ENCODE measurements around the gene CADPS.
A peak's percentile ranks its signal among the peaks of the same experiment; 100 is the strongest.

The CADPS gene

GRCh38 chr3:62873761-62874710 is 1.2 kb downstream of the CADPS start:
- H3K4me3 ChIP-seq (ENCODE audit: extremely low read depth, insufficient read depth, low read length, poor library complexity, severe bottlenecking) = peak overlapping the region; percentile 50
- no peaks in the 10 kb centered on the region for H3K9me3 ChIP-seq (ENCODE audit: control insufficient read depth, low read length)
- H3K27ac ChIP-seq (ENCODE audit: low read depth, low read length, severe bottlenecking) = peak overlapping the region; percentile 39
- no peaks in the 10 kb centered on the region for H3K36me3 ChIP-seq (ENCODE audit: control insufficient read depth, insufficient read depth, low read length)
- WGBS, 2 experiments (ENCODE audit: insufficient coverage in 2 of 2) = 0 to 2% methylated on average over 40 to 52 of the region's 77 CpGs
- peaks cover 4% of the 10 kb centered on the region for H3K4me1 ChIP-seq (ENCODE audit: control insufficient read depth, insufficient read depth, low read length, poor library complexity, severe bottlenecking)

GRCh38 chr3:62873451-62873760 is 1.8 kb downstream of the CADPS start:
- Histone ChIP-seq H3K4me1 (ENCODE audit: control insufficient read depth, insufficient read depth, low read length, poor library complexity, severe bottlenecking) (peaks cover 4% of the 10 kb centered on the region), H3K9me3 (ENCODE audit: control insufficient read depth, low read length) (no peaks in the 10 kb centered on the region), H3K27ac (ENCODE audit: low read depth, low read length, severe bottlenecking) (no peak overlapping the region), H3K4me3 (ENCODE audit: extremely low read depth, insufficient read depth, low read length, poor library complexity, severe bottlenecking) (peak overlapping the region; percentile 50), H3K36me3 (ENCODE audit: control insufficient read depth, insufficient read depth, low read length) (no peaks in the 10 kb centered on the region)
- 0 to 12% methylated on average over 2 to 3 of the region's 4 CpGs for WGBS, 2 experiments (ENCODE audit: insufficient coverage in 2 of 2)

GRCh38 chr3:62872318-62872717 is 2.9 kb downstream of the CADPS start:
- Histone ChIP-seq H3K4me1 (ENCODE audit: control insufficient read depth, insufficient read depth, low read length, poor library complexity, severe bottlenecking) (peaks cover 4% of the 10 kb centered on the region), H3K4me3 (ENCODE audit: extremely low read depth, insufficient read depth, low read length, poor library complexity, severe bottlenecking) (no peak overlapping the region), H3K9me3 (ENCODE audit: control insufficient read depth, low read length) (no peaks in the 10 kb centered on the region), H3K36me3 (ENCODE audit: control insufficient read depth, insufficient read depth, low read length) (no peaks in the 10 kb centered on the region), H3K27ac (ENCODE audit: low read depth, low read length, severe bottlenecking) (no peak overlapping the region)
- WGBS, 2 experiments (ENCODE audit: insufficient coverage in 2 of 2) = no CpG with 5 or more reads among the region's 1 CpG

GRCh38 chr3:62870321-62870720 is 4.9 kb downstream of the CADPS start:
- Histone ChIP-seq H3K4me1 (ENCODE audit: control insufficient read depth, insufficient read depth, low read length, poor library complexity, severe bottlenecking) (peaks cover 4% of the 10 kb centered on the region), H3K36me3 (ENCODE audit: control insufficient read depth, insufficient read depth, low read length) (no peaks in the 10 kb centered on the region), H3K9me3 (ENCODE audit: control insufficient read depth, low read length) (no peaks in the 10 kb centered on the region), H3K27ac (ENCODE audit: low read depth, low read length, severe bottlenecking) (no peak overlapping the region), H3K4me3 (ENCODE audit: extremely low read depth, insufficient read depth, low read length, poor library complexity, severe bottlenecking) (no peak overlapping the region)
- WGBS, 2 experiments (ENCODE audit: insufficient coverage in 2 of 2) = no CpG with 5 or more reads among the region's 1 CpG

GRCh38 chr3:62863648-62864047 is 11.6 kb downstream of the CADPS start:
- Histone ChIP-seq H3K9me3 (ENCODE audit: control insufficient read depth, low read length) (no peaks in the 10 kb centered on the region), H3K36me3 (ENCODE audit: control insufficient read depth, insufficient read depth, low read length) (no peaks in the 10 kb centered on the region), H3K4me1 (ENCODE audit: control insufficient read depth, insufficient read depth, low read length, poor library complexity, severe bottlenecking) (no peaks in the 10 kb centered on the region), H3K27ac (ENCODE audit: low read depth, low read length, severe bottlenecking) (no peak overlapping the region), H3K4me3 (ENCODE audit: extremely low read depth, insufficient read depth, low read length, poor library complexity, severe bottlenecking) (no peak overlapping the region)
- 96 to 100% methylated on average over 2 of the region's 3 CpGs for WGBS, 2 experiments (ENCODE audit: insufficient coverage in 2 of 2)

- Histone ChIP-seq H3K4me3 (ENCODE audit: extremely low read depth, insufficient read depth, low read length, poor library complexity, severe bottlenecking) (no peak overlapping the region), H3K27ac (ENCODE audit: low read depth, low read length, severe bottlenecking) (no peak overlapping the region), H3K36me3 (ENCODE audit: control insufficient read depth, insufficient read depth, low read length) (no peaks in the 10 kb centered on the region), H3K4me1 (ENCODE audit: control insufficient read depth, insufficient read depth, low read length, poor library complexity, severe bottlenecking) (no peaks in the 10 kb centered on the region), H3K9me3 (ENCODE audit: control insufficient read depth, low read length) (no peaks in the 10 kb centered on the region)
- 93% methylated on average over 3 to 5 of the region's 5 CpGs for WGBS, 2 experiments (ENCODE audit: insufficient coverage in 2 of 2)
Measured at GRCh38 chr3:62859203-62859791, 15.9 kb downstream of the CADPS start.

GRCh38 chr3:62845996-62846395 is 29.2 kb downstream of the CADPS start:
- H3K36me3 ChIP-seq (ENCODE audit: control insufficient read depth, insufficient read depth, low read length) = no peaks in the 10 kb centered on the region
- H3K4me1 ChIP-seq (ENCODE audit: control insufficient read depth, insufficient read depth, low read length, poor library complexity, severe bottlenecking) = no peaks in the 10 kb centered on the region
- WGBS, 2 experiments (ENCODE audit: insufficient coverage in 2 of 2) = 60 to 84% methylated on average over 1 to 2 of the region's 4 CpGs
- no peak overlapping the region for H3K27ac ChIP-seq (ENCODE audit: low read depth, low read length, severe bottlenecking)
- no peaks in the 10 kb centered on the region for H3K9me3 ChIP-seq (ENCODE audit: control insufficient read depth, low read length)
- no peak overlapping the region for H3K4me3 ChIP-seq (ENCODE audit: extremely low read depth, insufficient read depth, low read length, poor library complexity, severe bottlenecking)

- Histone ChIP-seq H3K9me3 (ENCODE audit: control insufficient read depth, low read length) (no peaks in the 10 kb centered on the region), H3K4me1 (ENCODE audit: control insufficient read depth, insufficient read depth, low read length, poor library complexity, severe bottlenecking) (no peaks in the 10 kb centered on the region), H3K4me3 (ENCODE audit: extremely low read depth, insufficient read depth, low read length, poor library complexity, severe bottlenecking) (no peak overlapping the region), H3K27ac (ENCODE audit: low read depth, low read length, severe bottlenecking) (no peak overlapping the region), H3K36me3 (ENCODE audit: control insufficient read depth, insufficient read depth, low read length) (no peaks in the 10 kb centered on the region)
- WGBS, 2 experiments (ENCODE audit: insufficient coverage in 2 of 2) = 40% methylated on average over 1 of the region's 1 CpG; no CpG with 5 or more reads in 1 of the 2 experiments
Measured at GRCh38 chr3:62843508-62843907, 31.7 kb downstream of the CADPS start.

- no peaks in the 10 kb centered on the region for H3K36me3 ChIP-seq (ENCODE audit: control insufficient read depth, insufficient read depth, low read length)
- H3K9me3 ChIP-seq (ENCODE audit: control insufficient read depth, low read length) = no peaks in the 10 kb centered on the region
- no peak overlapping the region for H3K27ac ChIP-seq (ENCODE audit: low read depth, low read length, severe bottlenecking)
- H3K4me1 ChIP-seq (ENCODE audit: control insufficient read depth, insufficient read depth, low read length, poor library complexity, severe bottlenecking) = no peaks in the 10 kb centered on the region
- no peak overlapping the region for H3K4me3 ChIP-seq (ENCODE audit: extremely low read depth, insufficient read depth, low read length, poor library complexity, severe bottlenecking)
- WGBS, 2 experiments (ENCODE audit: insufficient coverage in 2 of 2) = 80% methylated on average over 1 of the region's 1 CpG; no CpG with 5 or more reads in 1 of the 2 experiments
Measured at GRCh38 chr3:62839748-62840147, 35.5 kb downstream of the CADPS start.

- 79 to 93% methylated on average over 5 of the region's 6 CpGs for WGBS, 2 experiments (ENCODE audit: insufficient coverage in 2 of 2)
- Histone ChIP-seq H3K4me3 (ENCODE audit: extremely low read depth, insufficient read depth, low read length, poor library complexity, severe bottlenecking) (no peak overlapping the region), H3K36me3 (ENCODE audit: control insufficient read depth, insufficient read depth, low read length) (no peaks in the 10 kb centered on the region), H3K27ac (ENCODE audit: low read depth, low read length, severe bottlenecking) (no peak overlapping the region), H3K4me1 (ENCODE audit: control insufficient read depth, insufficient read depth, low read length, poor library complexity, severe bottlenecking) (no peaks in the 10 kb centered on the region), H3K9me3 (ENCODE audit: control insufficient read depth, low read length) (no peaks in the 10 kb centered on the region)
Measured at GRCh38 chr3:62837145-62837787, 38.0 kb downstream of the CADPS start.

Data from mesodermal cell (in vitro differentiated cells).